ENCODE measurements around the gene RPL10. TPM values are rescaled to one million over a fixed set of nuclear protein-coding genes. Genes with fewer than 3 reads are reported as not detected.

RPL10 gene
- total RNA-seq, 4 donors from 2014 or later = 4,372 to 6,501 (median 5,244) TPM

DNA sequence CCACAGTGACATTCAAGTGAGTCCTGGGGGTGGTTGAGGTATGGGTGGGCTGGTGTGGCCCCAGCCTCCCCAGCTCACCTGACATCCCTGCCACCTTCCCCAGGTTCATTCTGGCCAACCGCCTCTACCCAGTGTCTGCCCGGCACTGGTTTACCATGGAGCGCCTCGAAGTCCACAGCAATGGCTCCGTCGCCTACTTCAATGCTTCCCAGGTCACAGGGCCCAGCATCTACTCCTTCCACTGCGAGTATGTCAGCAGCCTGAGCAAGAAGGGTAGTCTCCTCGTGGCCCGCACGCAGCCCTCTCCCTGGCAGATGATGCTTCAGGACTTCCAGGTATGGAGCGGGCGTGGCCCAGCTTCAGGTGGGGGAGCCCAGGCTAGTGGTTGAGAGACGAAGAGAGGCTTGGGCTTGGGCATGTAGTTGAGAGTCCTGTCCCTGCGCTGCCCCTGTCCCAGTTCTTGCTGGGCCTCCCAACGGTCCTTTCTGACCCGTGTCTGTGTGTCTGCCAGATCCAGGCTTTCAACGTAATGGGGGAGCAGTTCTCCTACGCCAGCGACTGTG is 37.1 kb downstream of the RPL10 start:
- Histone ChIP-seq H3K27me3 (no peaks in the 10 kb centered on the region), H3K4me1 (peaks cover 0 to 32% (median 0%) of the 10 kb centered on the region in 4 donors), H3K4me3 (no peak overlapping the region), H3K27ac (no peak overlapping the region), H3K36me3 (peaks cover 0 to 45% (median 0%) of the 10 kb centered on the region in 3 donors), H3K9me3 (no peaks in the 10 kb centered on the region)
- no peak for TF ChIP-seq EP300 (IDR thresholded peaks at IDR 0.05)
- TF ChIP-seq POLR2A (IDR thresholded peaks at IDR 0.05) = no peak
- TF ChIP-seq, protein P1, sequence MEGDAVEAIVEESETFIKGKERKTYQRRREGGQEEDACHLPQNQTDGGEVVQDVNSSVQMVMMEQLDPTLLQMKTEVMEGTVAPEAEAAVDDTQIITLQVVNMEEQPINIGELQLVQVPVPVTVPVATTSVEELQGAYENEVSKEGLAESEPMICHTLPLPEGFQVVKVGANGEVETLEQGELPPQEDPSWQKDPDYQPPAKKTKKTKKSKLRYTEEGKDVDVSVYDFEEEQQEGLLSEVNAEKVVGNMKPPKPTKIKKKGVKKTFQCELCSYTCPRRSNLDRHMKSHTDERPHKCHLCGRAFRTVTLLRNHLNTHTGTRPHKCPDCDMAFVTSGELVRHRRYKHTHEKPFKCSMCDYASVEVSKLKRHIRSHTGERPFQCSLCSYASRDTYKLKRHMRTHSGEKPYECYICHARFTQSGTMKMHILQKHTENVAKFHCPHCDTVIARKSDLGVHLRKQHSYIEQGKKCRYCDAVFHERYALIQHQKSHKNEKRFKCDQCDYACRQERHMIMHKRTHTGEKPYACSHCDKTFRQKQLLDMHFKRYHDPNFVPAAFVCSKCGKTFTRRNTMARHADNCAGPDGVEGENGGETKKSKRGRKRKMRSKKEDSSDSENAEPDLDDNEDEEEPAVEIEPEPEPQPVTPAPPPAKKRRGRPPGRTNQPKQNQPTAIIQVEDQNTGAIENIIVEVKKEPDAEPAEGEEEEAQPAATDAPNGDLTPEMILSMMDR (IDR thresholded peaks at IDR 0.05) = no peak
- no peak for DNase-seq (ENCODE audit: low spot score in 2 of 2)
- WGBS, 2 donors = 90% methylated on average over 19 of the region's 19 CpGs; no CpG with 5 or more reads in 1 of the 2 donors

DNA sequence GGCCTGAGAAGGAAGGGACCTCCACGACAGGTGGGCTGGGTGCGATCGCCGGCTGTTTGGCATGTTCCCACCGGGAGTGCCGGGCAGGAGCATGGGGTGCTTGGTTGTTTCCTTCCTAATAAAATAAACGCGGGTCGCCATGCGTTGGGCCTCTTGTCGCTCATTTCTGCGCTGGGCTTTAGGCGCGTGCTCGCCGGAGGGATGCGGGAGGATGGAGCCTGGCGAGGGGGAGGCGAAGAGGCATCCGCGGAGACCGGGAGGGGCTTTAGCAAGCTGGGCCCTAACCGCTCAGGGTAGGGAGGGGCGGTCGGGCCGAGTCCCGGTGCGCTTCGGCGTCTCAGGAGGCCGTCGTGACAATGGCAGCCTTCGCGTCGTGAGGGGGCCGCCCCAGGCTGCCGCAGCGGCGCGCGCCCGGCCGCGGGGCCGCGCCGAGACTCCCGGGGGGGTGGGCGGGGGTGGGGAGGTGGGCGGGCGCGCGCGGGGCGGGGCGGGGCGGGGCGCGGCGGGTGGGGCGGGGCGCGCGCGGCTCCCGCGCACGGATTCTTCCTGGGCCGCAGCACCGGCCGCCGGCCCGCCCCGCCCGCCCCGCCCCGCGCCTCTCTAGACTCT is 38.3 kb downstream of the RPL10 start:
- WGBS, 2 donors = 49 to 57% methylated on average over 5 to 17 of the region's 78 CpGs
- Histone ChIP-seq H3K27ac (peak overlapping the region; percentile 90 to 93 (median 90)), H3K4me3 (peak overlapping the region; percentile 11 to 87 (median 70)), H3K27me3 (no peaks in the 10 kb centered on the region), H3K36me3 (peaks cover 0 to 57% (median 0%) of the 10 kb centered on the region in 3 donors), H3K9me3 (no peaks in the 10 kb centered on the region), H3K4me1 (peaks cover 0 to 33% (median 0%) of the 10 kb centered on the region in 4 donors)
- DNase-seq (ENCODE audit: low spot score in 2 of 2) = no peak
- TF ChIP-seq EP300 (IDR thresholded peaks at IDR 0.05) (no peak), POLR2A (IDR thresholded peaks at IDR 0.05) (no peak)
- TF ChIP-seq, protein P1 (IDR thresholded peaks at IDR 0.05) = no peak

DNA sequence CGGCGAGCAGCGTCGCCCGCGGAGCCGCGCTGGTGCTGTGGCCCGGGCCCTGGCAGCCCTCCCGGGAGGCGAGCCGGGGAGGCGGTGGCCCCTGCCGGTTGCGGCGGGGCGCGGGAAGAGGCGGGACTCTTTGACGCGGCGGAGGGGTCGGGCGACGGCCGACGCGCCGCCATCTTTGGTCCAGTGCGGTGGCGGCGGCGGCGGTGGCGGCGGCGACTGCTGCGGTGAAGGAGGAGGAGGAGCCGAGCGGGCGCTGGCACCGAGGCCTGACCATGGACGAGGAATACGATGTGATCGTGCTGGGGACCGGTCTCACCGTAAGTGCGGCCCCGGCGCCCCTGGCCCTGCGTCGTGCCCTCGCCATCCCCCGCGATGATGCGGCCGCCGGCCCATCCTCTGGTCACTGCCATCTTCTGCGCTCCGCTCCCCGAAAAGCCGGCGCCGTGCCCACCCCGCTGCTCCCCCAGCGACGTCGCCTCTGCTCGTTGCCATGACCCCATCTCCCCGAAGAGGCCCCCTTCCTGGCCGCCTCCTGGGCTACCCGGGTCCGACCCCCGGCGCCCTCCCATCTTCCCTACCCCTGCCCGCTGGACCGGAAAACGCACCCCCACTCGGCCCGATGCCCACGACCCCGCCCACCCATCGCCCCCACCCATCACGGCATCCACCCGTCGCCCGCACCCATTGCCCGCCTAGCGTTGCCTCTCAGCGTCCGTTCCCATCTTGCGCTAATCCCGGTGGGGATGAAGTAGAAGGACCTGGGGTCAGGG is 39.0 kb downstream of the RPL10 start, which contains the start of gene GDI1:
GDI1 (plus strand) TSS at position 172 of the 770 bp plus-strand sequence; CDS start at position 273, 101 bp downstream.
- Histone ChIP-seq H3K27ac (peak within 1 kb of the TSS; percentile 90 to 93 (median 90)), H3K36me3 (peaks cover 0 to 58% (median 0%) of the 10 kb centered on the region in 3 donors), H3K27me3 (no peaks in the 10 kb centered on the region), H3K4me3 (peak within 1 kb of the TSS; percentile 50 to 87 (median 70)), H3K9me3 (no peaks in the 10 kb centered on the region), H3K4me1 (peaks cover 0 to 33% (median 0%) of the 10 kb centered on the region in 4 donors)
- DNase-seq (ENCODE audit: low spot score in 2 of 2) = no peak
- TF ChIP-seq POLR2A (IDR thresholded peaks at IDR 0.05) (peak; percentile 15 to 59), EP300 (IDR thresholded peaks at IDR 0.05) (peak in 1 of 2 donors; percentile 58)
- TF ChIP-seq, protein P1 (IDR thresholded peaks at IDR 0.05) = no peak
- WGBS, 2 donors = 11 to 31% methylated on average over 7 to 74 of the region's 93 CpGs

DNA sequence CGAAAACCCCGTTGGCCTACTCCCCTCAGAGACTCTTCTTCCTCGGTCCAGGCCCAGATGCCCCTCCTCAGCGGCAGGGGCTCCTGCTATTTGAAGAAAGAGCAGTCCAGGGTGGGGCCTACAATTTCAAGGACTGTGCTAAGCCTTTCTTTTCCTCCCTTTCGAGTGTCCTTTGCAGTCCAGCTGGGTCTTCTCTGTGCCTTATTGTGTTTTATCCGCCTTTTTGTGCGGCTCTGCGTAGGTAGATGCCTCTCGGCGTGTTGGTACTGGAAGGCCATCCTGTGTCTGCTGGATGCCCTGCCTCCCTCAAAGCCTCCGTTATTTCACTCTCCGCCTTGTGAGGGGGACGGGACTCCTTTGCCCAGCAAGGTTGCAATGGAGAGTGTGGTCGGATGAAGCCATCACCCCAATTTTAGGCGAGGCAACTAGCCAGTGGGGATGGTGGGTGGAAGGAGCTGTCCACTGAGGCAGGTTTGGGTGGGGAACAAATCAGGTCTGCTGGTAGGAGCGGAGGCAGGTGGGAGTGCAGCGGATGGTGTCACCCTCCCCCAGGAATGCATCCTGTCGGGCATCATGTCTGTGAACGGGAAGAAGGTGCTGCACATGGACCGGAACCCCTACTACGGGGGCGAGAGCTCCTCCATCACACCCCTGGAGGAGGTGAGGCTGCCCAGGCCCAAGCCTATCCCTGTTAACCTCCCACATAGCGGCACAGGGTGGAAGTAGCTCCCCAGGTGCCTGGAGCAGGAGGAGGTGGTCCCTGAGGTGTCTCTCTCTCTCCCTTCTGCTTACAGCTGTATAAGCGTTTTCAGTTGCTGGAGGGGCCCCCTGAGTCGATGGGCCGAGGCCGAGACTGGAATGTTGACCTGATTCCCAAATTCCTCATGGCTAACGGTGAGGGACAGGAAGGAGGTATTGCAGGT is 40.1 kb downstream of the RPL10 start:
- H3K27me3 ChIP-seq = no peaks in the 10 kb centered on the region
- no peaks in the 10 kb centered on the region for H3K9me3 ChIP-seq
- H3K27ac ChIP-seq = peak overlapping the region; percentile 90 to 93 (median 90)
- peaks cover 0 to 58% (median 0%) of the 10 kb centered on the region in 3 donors for H3K36me3 ChIP-seq
- WGBS, 2 donors = 10 to 55% methylated on average over 15 to 28 of the region's 28 CpGs
- DNase-seq (ENCODE audit: low spot score in 2 of 2) = no peak
- peaks cover 0 to 36% (median 0%) of the 10 kb centered on the region in 4 donors for H3K4me1 ChIP-seq
- H3K4me3 ChIP-seq = peak overlapping the region; percentile 50 to 87 (median 70)
- TF ChIP-seq EP300 (IDR thresholded peaks at IDR 0.05) (no peak), POLR2A (IDR thresholded peaks at IDR 0.05) (no peak)
- TF ChIP-seq, protein P1 (IDR thresholded peaks at IDR 0.05) = no peak

All from tibial nerve (tissue), 4 donors.